ENCODE data around the gene ADCYAP1R1. TPM values are rescaled to one million over a fixed set of nuclear protein-coding genes. Genes with fewer than 3 reads are reported as not detected.

ADCYAP1R1 gene
- total and polyA plus RNA-seq, 2 donors (not counting 1 experiment from before 2014, with no cell fraction given) = not detected

GRCh38 chr7:31104361-31105255, 52.5 kb downstream of the ADCYAP1R1 start:
- CTCF ChIA-PET = interaction anchor here (1.2 kb wide), 1 partner anchor 18 kb away, joined by 4 read pairs; no protein-coding TSS in a partner anchor

More at GRCh38 chr7:31104361-31105255, 52.5 kb downstream of the ADCYAP1R1 start:
- H3K27me3 Mint-ChIP-seq = no peaks in the 10 kb centered on the region
- Histone ChIP-seq H2AFZ (ENCODE audit: insufficient read depth, low read depth, low read length, poor library complexity, severe bottlenecking) (no peak overlapping the region), H4K20me1 (ENCODE audit: control insufficient read depth, insufficient read depth, low read length, poor library complexity, severe bottlenecking) (no peaks in the 10 kb centered on the region), H3K9me3 (ENCODE audit: control extremely low read depth in 1 of 3, control insufficient read depth in 2 of 3, insufficient read depth in 1 of 3, low read length in 2 of 3) (peaks cover 0 to 11% (median 0%) of the 10 kb centered on the region in 3 donors), H3K36me3 (replicated peaks in 1 of 2; ENCODE audit: control extremely low read depth in 1 of 2, control insufficient read depth in 1 of 2, extremely low read depth in 1 of 2, insufficient read depth in 2 of 2, low read length in 1 of 2) (no peaks in the 10 kb centered on the region), H3K79me2 (ENCODE audit: control insufficient read depth, insufficient read depth, low read length) (no peaks in the 10 kb centered on the region), H3K27me3 (replicated peaks in 1 of 4; ENCODE audit: control extremely low read depth in 1 of 4, control insufficient read depth in 3 of 4, insufficient read depth in 4 of 4, low read length in 3 of 4) (no peaks in the 10 kb centered on the region), H3K4me2 (replicated peaks; ENCODE audit: low read depth, low read length, poor library complexity, severe bottlenecking) (no peak overlapping the region), H3K4me3 (ENCODE audit: control extremely low read depth in 1 of 5, extremely low read depth in 1 of 5, insufficient read depth in 1 of 5, low read depth in 2 of 5, low read length in 4 of 5) (no peak overlapping the region), H3K4me1 (ENCODE audit: control insufficient read depth in 2 of 2, insufficient read depth in 2 of 2, low read length in 2 of 2) (no peaks in the 10 kb centered on the region), H3K27ac (ENCODE audit: low read length in 2 of 2) (no peak overlapping the region), H3K9ac (ENCODE audit: low read length) (no peak overlapping the region)
- no peak overlapping the region for H3K4me3 Mint-ChIP-seq
- POLR2A ChIA-PET = no interaction called here
- DNase-seq (no peak), ATAC-seq (ENCODE audit: low read depth) (no peak)
- no peak for TF ChIP-seq CTCF (IDR thresholded peaks at IDR 0.05)
- no peak for TF ChIP-seq EZH2 (IDR thresholded peaks at IDR 0.05; ENCODE audit: borderline replicate concordance, insufficient read depth, low read depth, low read length, poor library complexity, severe bottlenecking)
- no peak overlapping the region for H3K27ac Mint-ChIP-seq
- no peaks in the 10 kb centered on the region for H3K9me3 Mint-ChIP-seq (ENCODE audit: insufficient read depth)
- WGBS (ENCODE audit: insufficient coverage) = 89% methylated on average over 6 of the region's 8 CpGs
- intact Hi-C loops (cut with micrococcal nuclease) = no loop called here
- H3K4me1 Mint-ChIP-seq = no peaks in the 10 kb centered on the region
